ENCODE results near the gene TMBIM1. TPM values are rescaled to one million over a fixed set of nuclear protein-coding genes. Genes with fewer than 3 reads are reported as not detected.

Gene TMBIM1
- total and polyA plus RNA-seq, 9 of the 15 experiments (the other 6 are each of a cell fraction or from before 2014, with no cell fraction given): 14.2 to 105 (median 47.0) TPM

GRCh38 chr2:218289639-218290315 is 2.5 kb downstream of the TMBIM1 start:
- FAIRE-seq: no peak

More at GRCh38 chr2:218289639-218290315, 2.5 kb downstream of the TMBIM1 start:
- no peak overlapping the region for H2AFZ ChIP-seq (ENCODE audit: low read depth, low read length)
- H3K4me1 ChIP-seq (replicated peaks in 1 of 2; ENCODE audit: control insufficient read depth in 2 of 2, insufficient read depth in 2 of 2, low read length in 2 of 2): peaks cover 48 to 59% of the 10 kb centered on the region in 2 experiments
- peak overlapping the region; percentile 62 for H3K4me3 ChIP-seq
- H3K79me2 ChIP-seq (ENCODE audit: control insufficient read depth, insufficient read depth, low read length): peaks cover 76% of the 10 kb centered on the region
- peaks cover 3% of the 10 kb centered on the region for H3K9me1 ChIP-seq (ENCODE audit: control insufficient read depth, insufficient read depth, low read length)
- H3K27me3 ChIP-seq (ENCODE audit: control insufficient read depth in 2 of 2, insufficient read depth in 2 of 2, low read length in 2 of 2): no peaks in the 10 kb centered on the region
- H3K4me2 ChIP-seq (ENCODE audit: insufficient read depth, low read length): peak overlapping the region; percentile 94
- intact Hi-C loops (cut with micrococcal nuclease): loop anchor here (5.0 kb wide), 1 partner anchor 278 kb away; the partner anchor contains the start of genes CNOT9 and USP37
- peaks cover 28% of the 10 kb centered on the region for H3K36me3 ChIP-seq (ENCODE audit: control insufficient read depth, insufficient read depth, low read length)
- POLR2A ChIA-PET: interaction anchor here (0.6 to 2.5 kb wide), 8 partner anchors 10 to 119 kb away, joined by 3 to 10 read pairs (median 4); partner anchors contain the start of genes AAMP and PNKD
- BruUV-seq (replicated peaks): no TSS peak
- H3K9me3 ChIP-seq (replicated peaks; ENCODE audit: control insufficient read depth, insufficient read depth, low read depth, low read length): no peaks in the 10 kb centered on the region
- 3% methylated on average over 6 of the region's 6 CpGs for WGBS (ENCODE audit: insufficient coverage, low coverage, missing lambda C conversion rate)
- TF ChIP-seq EHMT2 (IDR thresholded peaks at IDR 0.05): no peak
- TF ChIP-seq MAX (CRISPR knock-in tag; IDR thresholded peaks at IDR 0.05): peak; percentile 10; the same call in 1 of the 2 replicates
- 0 out of 4 replicates have a peak, but pooled peaks of 1 of the 2 experiments have one; percentile 30 for TF ChIP-seq MNT (conservative IDR thresholded peaks at IDR 0.05)
- TF ChIP-seq BRD4 (IDR thresholded peaks at IDR 0.05): no peak
- no peak for TF ChIP-seq RNF2 (IDR thresholded peaks at IDR 0.05)
- no peak for TF ChIP-seq DACH1 (IDR thresholded peaks at IDR 0.05; ENCODE audit: partially characterized antibody)
- no peak for TF ChIP-seq HMG20A (CRISPR knock-in tag; conservative IDR thresholded peaks at IDR 0.05)
- TF ChIP-seq CTBP1 (IDR thresholded peaks at IDR 0.05; ENCODE audit: borderline replicate concordance): no peak
- TF ChIP-seq PRDM10 (IDR thresholded peaks at IDR 0.05; ENCODE audit: partially characterized antibody): peak; percentile 88
- TF ChIP-seq AFF4 (CRISPR knock-in tag; IDR thresholded peaks at IDR 0.05): 0 out of 2 replicates have a peak, but pooled peaks have one; percentile 13
- H4K20me1 ChIP-seq (replicated peaks; ENCODE audit: control insufficient read depth, insufficient read depth, low read length): peaks cover 6% of the 10 kb centered on the region; the same call in 1 of the 2 replicates
- peak in 1 of 4 experiments; percentile 54 for DNase-seq (ENCODE audit: extremely low read depth in 1 of 4, low spot score in 3 of 4)
- peak overlapping the region; percentile 88 for H3K27ac ChIP-seq (ENCODE audit: extremely low read depth, low read depth, low read length)
- CTCF ChIA-PET (ENCODE audit: low intra/inter-chr PET ratio): no interaction called here
- no peak for ATAC-seq
- in situ Hi-C loops (cut with MboI): loop anchor here (5.0 kb wide), 1 partner anchor 108 kb away; the partner anchor contains the start of gene CTDSP1
- peak overlapping the region; percentile 82 to 92; a peak in 3 of 4 replicates for H3K9ac ChIP-seq (ENCODE audit: insufficient read depth in 1 of 2, low read depth in 2 of 2, low read length in 2 of 2)
